ENCODE measurements around the gene EIF4E3. TPM values are rescaled to one million over a fixed set of nuclear protein-coding genes. Genes with fewer than 3 reads are reported as not detected.

Gene EIF4E3
- total and polyA plus RNA-seq, 7 experiments from 2014 or later = 17.7 to 72.8 (median 35.3) TPM

- peaks cover 0 to 3% (median 0%) of the 10 kb centered on the region in 11 donors for H3K9me3 Mint-ChIP-seq
- peaks cover 57 to 81% (median 70%) of the 10 kb centered on the region in 7 donors for H3K4me1 Mint-ChIP-seq
These were observed 944 bp upstream of the EIF4E3 start for GRCh38 chr3:71726146-71726545.

GRCh38 chr3:71724584-71725270, 475 bp downstream of the EIF4E3 start:
- Mint-ChIP-seq H3K36me3 (peaks cover 5 to 21% (median 9%) of the 10 kb centered on the region in 5 donors), H3K27me3 (no peaks in the 10 kb centered on the region), H3K4me3 (peak overlapping the region; percentile 81 to 97 (median 90)), H3K9me3 (peaks cover 0 to 2% (median 0%) of the 10 kb centered on the region in 11 donors), H3K4me1 (peaks cover 56 to 76% (median 71%) of the 10 kb centered on the region in 7 donors), H3K27ac (peak overlapping the region; percentile 84 to 98 (median 90))
- Histone ChIP-seq H3K4me1 (ENCODE audit: control insufficient read depth in 2 of 2, insufficient read depth in 2 of 2, low read length in 2 of 2) (peaks cover 55 to 59% of the 10 kb centered on the region in 2 donors), H3K9me3 (ENCODE audit: control insufficient read depth in 2 of 3, low read length in 3 of 3) (no peaks in the 10 kb centered on the region), H3K36me3 (ENCODE audit: control insufficient read depth in 2 of 3, insufficient read depth in 3 of 3, low read length in 3 of 3) (peaks cover 0 to 3% (median 0%) of the 10 kb centered on the region in 3 experiments), H3K27me3 (ENCODE audit: control insufficient read depth in 2 of 2, insufficient read depth in 2 of 2, low read length in 2 of 2) (no peaks in the 10 kb centered on the region), H3K27ac (ENCODE audit: low read depth, low read length) (peak overlapping the region; percentile 76), H3K4me3 (ENCODE audit: low read length) (peak overlapping the region; percentile 65)
- CTCF ChIA-PET = interaction anchor here (1.9 kb wide), 1 partner anchor 13 kb away, joined by 7 read pairs; no protein-coding TSS in a partner anchor
- DNase-seq (peak in 8 of 9 donors; percentile 28 to 56 (median 40)), ATAC-seq (peak; percentile 41)
- intact Hi-C loops (cut with micrococcal nuclease) = loop anchor here (2.0 to 10.0 kb wide), 17 partner anchors 58 to 1363 kb away; partner anchors contain the start of genes FOXP1 (in 1 of the 2), RYBP (in 1 of the 2) and SHQ1 (in 1 of the 2)
- POLR2A ChIA-PET = interaction anchor here (0.6 to 1.2 kb wide), 4 partner anchors 14 to 1272 kb away, joined by 3 to 4 read pairs (median 3); partner anchors contain the start of gene PPP4R2

More at GRCh38 chr3:71726146-71726545, 944 bp upstream of the EIF4E3 start:
- Histone ChIP-seq H3K36me3 (ENCODE audit: control insufficient read depth in 2 of 3, insufficient read depth in 3 of 3, low read length in 3 of 3) (peaks cover 0 to 3% (median 0%) of the 10 kb centered on the region in 3 experiments), H3K9me3 (ENCODE audit: control insufficient read depth in 2 of 3, low read length in 3 of 3) (no peaks in the 10 kb centered on the region), H3K27me3 (ENCODE audit: control insufficient read depth in 2 of 2, insufficient read depth in 2 of 2, low read length in 2 of 2) (no peaks in the 10 kb centered on the region), H3K4me3 (ENCODE audit: low read length) (peak overlapping the region; percentile 81), H3K27ac (ENCODE audit: low read depth, low read length) (peak overlapping the region; percentile 72), H3K4me1 (ENCODE audit: control insufficient read depth in 2 of 2, insufficient read depth in 2 of 2, low read length in 2 of 2) (peaks cover 44 to 53% of the 10 kb centered on the region in 2 donors)
- Mint-ChIP-seq H3K36me3 (peaks cover 0 to 12% (median 2%) of the 10 kb centered on the region in 5 donors), H3K27ac (peak overlapping the region; percentile 83 to 98 (median 96)), H3K4me3 (peak overlapping the region; percentile 85 to 99 (median 92)), H3K27me3 (no peaks in the 10 kb centered on the region)
- intact Hi-C loops (cut with micrococcal nuclease) = loop anchor here (1.0 to 10.0 kb wide), 12 partner anchors 15 to 1361 kb away; partner anchors contain the start of gene PPP4R2 (in 1 of the 2)
- DNase-seq (peak in 8 of 9 donors; percentile 48 to 78 (median 62)), ATAC-seq (peak; percentile 58)
- CTCF ChIA-PET = interaction anchor here (2.0 kb wide), 1 partner anchor 15 kb away, joined by 13 read pairs; no protein-coding TSS in a partner anchor
- POLR2A ChIA-PET = no interaction called here

- Histone ChIP-seq H3K9me3 (ENCODE audit: control insufficient read depth in 2 of 3, low read length in 3 of 3) (no peaks in the 10 kb centered on the region), H3K4me1 (ENCODE audit: control insufficient read depth in 2 of 2, insufficient read depth in 2 of 2, low read length in 2 of 2) (peaks cover 55 to 58% of the 10 kb centered on the region in 2 donors), H3K36me3 (ENCODE audit: control insufficient read depth in 2 of 3, insufficient read depth in 3 of 3, low read length in 3 of 3) (peaks cover 0 to 3% (median 0%) of the 10 kb centered on the region in 3 experiments), H3K27ac (ENCODE audit: low read depth, low read length) (peak overlapping the region; percentile 76), H3K27me3 (ENCODE audit: control insufficient read depth in 2 of 2, insufficient read depth in 2 of 2, low read length in 2 of 2) (no peaks in the 10 kb centered on the region), H3K4me3 (ENCODE audit: low read length) (peak overlapping the region; percentile 65)
- H3K36me3 Mint-ChIP-seq = peaks cover 5 to 26% (median 10%) of the 10 kb centered on the region in 5 donors
- H3K27ac Mint-ChIP-seq = peak overlapping the region; percentile 84 to 98 (median 90)
- DNase-seq (peak in 1 of 9 donors; percentile 7), ATAC-seq (no peak)
- intact Hi-C loops (cut with micrococcal nuclease) = loop anchor here (2.0 to 10.0 kb wide), 13 partner anchors 142 to 1125 kb away; partner anchors contain the start of genes FOXP1 (in 1 of the 2), RYBP (in 1 of the 2) and SHQ1 (in 1 of the 2)
- H3K27me3 Mint-ChIP-seq = no peaks in the 10 kb centered on the region
- H3K9me3 Mint-ChIP-seq = peaks cover 0 to 2% (median 0%) of the 10 kb centered on the region in 11 donors
- peak overlapping the region; percentile 81 to 97 (median 90) for H3K4me3 Mint-ChIP-seq
- H3K4me1 Mint-ChIP-seq = peaks cover 60 to 75% (median 71%) of the 10 kb centered on the region in 7 donors
- ChIA-PET POLR2A (interaction anchor here (0.6 to 1.5 kb wide), 4 partner anchors 13 to 1272 kb away, joined by 3 to 4 read pairs (median 4); partner anchors contain the start of gene PPP4R2), CTCF (interaction anchor here (1.9 kb wide), 1 partner anchor 13 kb away, joined by 7 read pairs; no protein-coding TSS in a partner anchor)
These were observed 1.1 kb downstream of the EIF4E3 start for GRCh38 chr3:71724171-71724453.

- Mint-ChIP-seq H3K27me3 (no peaks in the 10 kb centered on the region), H3K36me3 (peaks cover 5 to 29% (median 12%) of the 10 kb centered on the region in 5 donors), H3K27ac (peak overlapping the region; percentile 84 to 98 (median 90)), H3K9me3 (peaks cover 0 to 2% (median 0%) of the 10 kb centered on the region in 11 donors), H3K4me1 (peaks cover 63 to 75% (median 71%) of the 10 kb centered on the region in 7 donors), H3K4me3 (peak overlapping the region; percentile 81 to 97 (median 90))
- CTCF ChIA-PET = interaction anchor here (0.6 to 1.9 kb wide), 3 partner anchors 10 to 276 kb away, joined by 3 to 7 read pairs (median 3); no protein-coding TSS in a partner anchor
- ATAC-seq (peak; percentile 61), DNase-seq (peak in 7 of 9 donors; percentile 69 to 81 (median 75))
- H3K27ac ChIP-seq (ENCODE audit: low read depth, low read length) = peak overlapping the region; percentile 76
- no peaks in the 10 kb centered on the region for H3K27me3 ChIP-seq (ENCODE audit: control insufficient read depth in 2 of 2, insufficient read depth in 2 of 2, low read length in 2 of 2)
- H3K36me3 ChIP-seq (ENCODE audit: control insufficient read depth in 2 of 3, insufficient read depth in 3 of 3, low read length in 3 of 3) = peaks cover 0 to 3% (median 0%) of the 10 kb centered on the region in 3 experiments
- H3K4me3 ChIP-seq (ENCODE audit: low read length) = peak overlapping the region; percentile 65
- H3K4me1 ChIP-seq (ENCODE audit: control insufficient read depth in 2 of 2, insufficient read depth in 2 of 2, low read length in 2 of 2) = peaks cover 55 to 58% of the 10 kb centered on the region in 2 donors
- no peaks in the 10 kb centered on the region for H3K9me3 ChIP-seq (ENCODE audit: control insufficient read depth in 2 of 3, low read length in 3 of 3)
- POLR2A ChIA-PET = interaction anchor here (0.6 to 1.6 kb wide), 6 partner anchors 10 to 1273 kb away, joined by 3 to 7 read pairs (median 3); partner anchors contain the start of gene PPP4R2
- intact Hi-C loops (cut with micrococcal nuclease) = loop anchor here (1.0 to 10.0 kb wide), 19 partner anchors 12 to 1273 kb away; partner anchors contain the start of genes RYBP (in 2 of the 2), SHQ1 (in 2 of the 2), FOXP1 (in 1 of the 2) and PPP4R2 (in 1 of the 2)
These were observed 1.6 kb downstream of the EIF4E3 start for GRCh38 chr3:71723452-71724170.

- intact Hi-C loops (cut with micrococcal nuclease) = loop anchor here (1.0 to 10.0 kb wide), 19 partner anchors 11 to 1274 kb away; partner anchors contain the start of genes RYBP (in 2 of the 2), FOXP1 (in 1 of the 2), PPP4R2 (in 1 of the 2) and SHQ1 (in 1 of the 2)
- DNase-seq (no peak), ATAC-seq (no peak)
- H3K9me3 Mint-ChIP-seq = peaks cover 0 to 2% (median 0%) of the 10 kb centered on the region in 11 donors
- Histone ChIP-seq H3K27me3 (ENCODE audit: control insufficient read depth in 2 of 2, insufficient read depth in 2 of 2, low read length in 2 of 2) (no peaks in the 10 kb centered on the region), H3K36me3 (ENCODE audit: control insufficient read depth in 2 of 3, insufficient read depth in 3 of 3, low read length in 3 of 3) (peaks cover 0 to 3% (median 0%) of the 10 kb centered on the region in 3 experiments), H3K4me1 (ENCODE audit: control insufficient read depth in 2 of 2, insufficient read depth in 2 of 2, low read length in 2 of 2) (peaks cover 59 to 64% of the 10 kb centered on the region in 2 donors), H3K9me3 (ENCODE audit: control insufficient read depth in 2 of 3, low read length in 3 of 3) (no peaks in the 10 kb centered on the region), H3K4me3 (ENCODE audit: low read length) (peak overlapping the region; percentile 65), H3K27ac (ENCODE audit: low read depth, low read length) (peak overlapping the region; percentile 76)
- CTCF ChIA-PET = interaction anchor here (1.1 to 1.9 kb wide), 2 partner anchors 9 to 11 kb away, joined by 4 to 7 read pairs; no protein-coding TSS in a partner anchor
- H3K36me3 Mint-ChIP-seq = peaks cover 5 to 32% (median 17%) of the 10 kb centered on the region in 5 donors
- H3K27me3 Mint-ChIP-seq = no peaks in the 10 kb centered on the region
- peaks cover 65 to 79% (median 76%) of the 10 kb centered on the region in 7 donors for H3K4me1 Mint-ChIP-seq
- POLR2A ChIA-PET = interaction anchor here (0.9 to 1.6 kb wide), 4 partner anchors 9 to 1017 kb away, joined by 3 to 7 read pairs (median 4); no protein-coding TSS in a partner anchor
- H3K27ac Mint-ChIP-seq = peak overlapping the region; percentile 84 to 98 (median 90)
- peak overlapping the region; percentile 46 to 97 (median 88) for H3K4me3 Mint-ChIP-seq
These were observed 2.5 kb downstream of the EIF4E3 start for GRCh38 chr3:71722693-71723092.
